Adrenal gland (tissue), 12 donors: Measurements from ENCODE around the gene STAT1. TPM values are rescaled to one million over a fixed set of nuclear protein-coding genes. Genes with fewer than 3 reads are reported as not detected.
A peak's percentile ranks its signal among the peaks of the same experiment; 100 is the strongest.

Source experiments
- DNase-seq, 7 donors: peaks; one replicate each; pipeline ENCODE4 v3.0.0-alpha.2; 2019 to 2020
- H3K27ac ChIP-seq, 5 donors: fragments of 200-600 bp; sonication (generic) in 4 of 5; 1 replicate in 3 of 5; 2 replicates in 2 of 5; pipeline versions ENCODE4 v1.5.1 to v1.8.0; 2016 to 2020; ENCODE audit warnings: mild to moderate bottlenecking in 1 of 5
- H3K27me3 ChIP-seq: fragments of 200-600 bp; 2 replicates; pipeline ENCODE4 v1.8.0; 2021
- H3K36me3 ChIP-seq, 2 donors: fragments of 200-600 bp; replicated peaks in 1 of 2; 1 replicate in 1 of 2; 2 replicates in 1 of 2; pipeline versions ENCODE4 v1.5.1 to v1.8.0; 2018 to 2022
- H3K4me1 ChIP-seq, 2 donors: fragments of 200-600 bp; replicated peaks in 1 of 2; 1 replicate in 1 of 2; 2 replicates in 1 of 2; pipeline versions ENCODE4 v1.5.1 to v1.8.0; 2018 to 2021
- H3K4me3 ChIP-seq, 4 donors: fragments of 200-600 bp; sonication (generic) in 3 of 4; one replicate each; pipeline ENCODE4 v1.5.1; 2016 to 2018
- H3K9me3 ChIP-seq, 3 donors: fragments of 200-600 bp; sonication (generic) in 1 of 3; replicated peaks in 1 of 3; 1 replicate in 2 of 3; 2 replicates in 1 of 3; pipeline versions ENCODE4 v1.5.1 to v1.8.0; 2016 to 2021
- POLR2A ChIP-seq, 2 donors: fragments of 450-650 bp; IDR thresholded peaks; one replicate each; pipeline ENCODE4 v1.6.1; 2017; ENCODE audit warnings: antibody characterized with exemption in 2 of 2, mild to moderate bottlenecking in 2 of 2, moderate library complexity in 1 of 2
- WGBS, 4 donors: extraction: QIAGEN DNeasy Blood & Tissue Kit in 2 of 4; methylation state at CpG; one replicate each; pipeline versions ENCODE4 v1.1.5 to v1.1.7; 2013 to 2017; 5-methylcytosine and 5-hydroxymethylcytosine counted together
- intact Hi-C, 2 donors: fragments of 100-400 bp; cut with DNase I; formaldehyde crosslinking; loops; one replicate each; pipeline versions ENCODE4 v1.14.1 to v1.15.0; 2022 to 2023
- polyA plus RNA-seq, 3 donors: library from polyadenylated mRNA; stranded (reverse); fragments of 200-250 nt in 2 of 3; fragments of 350-450 nt in 1 of 3; fragmentation: Illumina TruSeq in 1 of 3; extraction: RNeasy Lipid Tissue Mini Kit (QIAGEN cat#74804) in 1 of 3; gene quantifications; one replicate each; pipeline ENCODE4 v1.2.3, GENCODE V29; 2013 to 2014
- total RNA-seq, 9 donors: library from RNA; depleted of rRNA in 4 of 9; stranded (reverse); fragments of >200 nt in 4 of 9; fragments of 120-200 nt in 1 of 9; fragmentation: NEBNext Ultra II Directional in 1 of 9; extraction: Animal tissue kit (Norgen Biotek cat#: 25700) in 1 of 9; gene quantifications; one replicate each; pipeline versions ENCODE4 v1.1.0 to v1.2.4, GENCODE V29; 2013 to 2023
- TF ChIP-seq, protein P1 (sequence below), 6 experiments: fragments of 450-650 bp in 4 of 6; fragments of 200-600 bp in 2 of 6; sonication (generic) in 1 of 6; IDR thresholded peaks; 1 replicate in 5 of 6; 2 replicates in 1 of 6; pipeline versions ENCODE4 v1.5.1 to v1.8.0; 2016 to 2021; ENCODE audit warnings: antibody characterized with exemption in 6 of 6, mild to moderate bottlenecking in 2 of 6, moderate library complexity in 1 of 6
- donor health status: healthy with polysubstance abuse.
- donor health status: Bipolar disorder and iron deficiency.
- donor health status: DM: yes; HTN: yes; CAD: no.
- donor health status: DM: no; HTN: no; CAD: no.
- donor health status: DM: no; HTN: no; CAD: no.
- donor health status: DM: yes; HTN: yes; CAD: no.

The STAT1 gene
- total and polyA plus RNA-seq, 12 donors = 11.9 to 165 (median 75.6) TPM

DNA sequence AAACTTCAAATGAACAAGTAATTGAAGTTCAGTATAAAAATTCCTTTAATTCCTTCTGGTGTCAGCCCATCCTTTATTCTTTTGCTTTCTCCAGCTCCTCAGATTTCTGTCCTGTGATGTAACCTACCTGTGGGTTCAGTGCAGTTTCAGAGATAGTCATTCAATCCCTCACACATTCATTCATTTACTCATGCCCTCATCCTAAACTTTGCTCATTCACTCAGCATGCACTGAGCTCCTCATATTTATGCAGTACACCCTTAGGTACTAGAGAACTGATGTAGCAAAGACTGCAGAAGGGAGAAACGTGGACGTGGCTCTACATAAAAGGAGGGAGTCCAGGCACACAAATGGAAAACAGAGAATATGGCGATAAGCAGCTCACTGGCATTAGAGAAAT, 45.3 kb upstream of the STAT1 start:
- no peak overlapping the region for H3K4me3 ChIP-seq
- intact Hi-C loops = loop anchor here (10.0 kb wide), 2 partner anchors 95 to 465 kb away; partner anchors contain the start of gene STAT4 (in 1 of the 2)
- no peaks in the 10 kb centered on the region for H3K4me1 ChIP-seq
- no peak overlapping the region for H3K27ac ChIP-seq
- H3K36me3 ChIP-seq = no peaks in the 10 kb centered on the region
- H3K27me3 ChIP-seq = no peaks in the 10 kb centered on the region
- no peak for DNase-seq
- TF ChIP-seq, protein P1, sequence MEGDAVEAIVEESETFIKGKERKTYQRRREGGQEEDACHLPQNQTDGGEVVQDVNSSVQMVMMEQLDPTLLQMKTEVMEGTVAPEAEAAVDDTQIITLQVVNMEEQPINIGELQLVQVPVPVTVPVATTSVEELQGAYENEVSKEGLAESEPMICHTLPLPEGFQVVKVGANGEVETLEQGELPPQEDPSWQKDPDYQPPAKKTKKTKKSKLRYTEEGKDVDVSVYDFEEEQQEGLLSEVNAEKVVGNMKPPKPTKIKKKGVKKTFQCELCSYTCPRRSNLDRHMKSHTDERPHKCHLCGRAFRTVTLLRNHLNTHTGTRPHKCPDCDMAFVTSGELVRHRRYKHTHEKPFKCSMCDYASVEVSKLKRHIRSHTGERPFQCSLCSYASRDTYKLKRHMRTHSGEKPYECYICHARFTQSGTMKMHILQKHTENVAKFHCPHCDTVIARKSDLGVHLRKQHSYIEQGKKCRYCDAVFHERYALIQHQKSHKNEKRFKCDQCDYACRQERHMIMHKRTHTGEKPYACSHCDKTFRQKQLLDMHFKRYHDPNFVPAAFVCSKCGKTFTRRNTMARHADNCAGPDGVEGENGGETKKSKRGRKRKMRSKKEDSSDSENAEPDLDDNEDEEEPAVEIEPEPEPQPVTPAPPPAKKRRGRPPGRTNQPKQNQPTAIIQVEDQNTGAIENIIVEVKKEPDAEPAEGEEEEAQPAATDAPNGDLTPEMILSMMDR (IDR thresholded peaks at IDR 0.05) = no peak
- TF ChIP-seq POLR2A (IDR thresholded peaks at IDR 0.05) = no peak
- 63 to 79% (median 73%) methylated on average over 3 of the region's 3 CpGs for WGBS, 4 donors
- no peaks in the 10 kb centered on the region for H3K9me3 ChIP-seq

GRCh38 chr2:191056228-191056627, 42.3 kb upstream of the STAT1 start:
- intact Hi-C loops = loop anchor here (10.0 kb wide), 2 partner anchors 99 to 469 kb away; partner anchors contain the start of gene STAT4 (in 1 of the 2)
- no peak overlapping the region for H3K4me3 ChIP-seq
- H3K27ac ChIP-seq = no peak overlapping the region
- 61 to 81% (median 73%) methylated on average over 2 of the region's 2 CpGs for WGBS, 4 donors
- H3K4me1 ChIP-seq = peaks cover 0 to 9% of the 10 kb centered on the region in 2 donors
- no peaks in the 10 kb centered on the region for H3K27me3 ChIP-seq
- H3K9me3 ChIP-seq = no peaks in the 10 kb centered on the region
- TF ChIP-seq, protein P1 (IDR thresholded peaks at IDR 0.05) = no peak
- no peak for TF ChIP-seq POLR2A (IDR thresholded peaks at IDR 0.05)
- H3K36me3 ChIP-seq = no peaks in the 10 kb centered on the region
- no peak for DNase-seq

DNA sequence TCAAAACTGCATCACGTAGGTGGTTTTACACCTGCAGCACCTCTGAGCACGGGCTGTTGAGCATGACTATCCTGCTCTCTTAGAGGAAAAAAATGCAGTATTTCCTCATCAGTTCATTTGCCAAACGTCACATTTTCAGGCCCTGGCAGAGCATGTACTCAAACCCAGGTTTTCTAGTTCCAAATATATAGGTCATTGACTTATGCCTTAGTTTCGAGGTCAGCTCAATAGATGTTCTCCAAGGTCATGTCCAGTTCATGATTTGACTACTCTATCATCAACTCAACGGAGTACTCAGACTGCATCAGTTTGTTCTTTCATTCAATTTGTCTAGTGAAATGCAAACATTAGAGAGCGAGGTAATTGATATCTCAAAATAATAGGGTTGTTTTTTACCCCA, 39.3 kb upstream of the STAT1 start:
- 57 to 65% (median 63%) methylated on average over 6 of the region's 6 CpGs for whole genome bisulfite sequencing, 4 donors
- TF ChIP-seq, protein P1 (IDR thresholded peaks at IDR 0.05) = no peak
- no peak for TF ChIP-seq POLR2A (IDR thresholded peaks at IDR 0.05)
- Histone ChIP-seq H3K4me3 (no peak overlapping the region), H3K27ac (no peak overlapping the region), H3K27me3 (no peaks in the 10 kb centered on the region), H3K4me1 (peaks cover 0 to 9% of the 10 kb centered on the region in 2 donors), H3K9me3 (no peaks in the 10 kb centered on the region), H3K36me3 (no peaks in the 10 kb centered on the region)
- intact Hi-C loops = loop anchor here (5.0 to 10.0 kb wide), 3 partner anchors 102 to 472 kb away; partner anchors contain the start of gene STAT4 (in 1 of the 2)
- DNase-seq = no peak

DNA sequence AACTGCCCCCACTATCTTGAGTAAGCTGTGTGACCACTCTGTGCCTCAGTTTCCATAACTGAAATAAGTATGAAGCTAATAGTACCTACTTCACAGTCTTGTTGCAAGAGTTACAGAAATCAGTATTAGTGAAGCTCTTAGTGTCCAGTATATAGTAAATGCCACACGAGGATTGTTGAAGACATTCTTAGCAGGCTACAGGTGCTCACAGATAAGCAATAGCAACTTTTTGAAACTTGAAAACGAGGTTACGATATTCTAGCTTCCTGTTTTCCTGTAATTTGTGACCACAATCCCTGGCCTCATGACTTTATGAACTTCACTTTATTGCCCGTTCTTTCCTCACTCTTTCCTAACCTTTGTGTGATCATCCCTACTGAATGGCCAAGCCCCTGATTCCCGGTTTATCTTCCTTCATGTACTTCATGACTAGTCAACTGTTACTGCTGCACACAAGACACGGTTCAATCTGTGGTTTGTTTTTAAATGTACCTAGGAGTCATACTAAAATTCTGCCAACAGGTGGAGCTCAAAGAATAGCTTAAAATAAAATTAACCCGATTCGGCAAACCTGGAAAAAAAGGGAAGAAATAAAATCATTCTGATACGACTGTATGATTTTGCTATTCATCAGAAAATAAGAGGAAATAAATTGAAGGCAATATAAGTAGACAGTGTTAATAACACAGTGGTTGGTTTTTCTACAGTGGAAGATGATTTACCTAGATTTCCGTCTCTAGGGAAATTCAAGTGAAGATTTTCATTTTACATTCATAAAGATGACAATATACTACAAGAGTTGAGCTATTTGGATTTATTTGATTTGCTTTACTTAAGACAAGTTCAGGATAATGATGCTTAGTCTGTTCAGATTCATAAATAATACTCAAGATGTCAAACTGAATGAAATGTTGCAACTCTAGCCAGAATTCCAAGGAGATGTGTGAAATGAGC, 38.1 kb upstream of the STAT1 start:
- no peaks in the 10 kb centered on the region for H3K9me3 ChIP-seq
- TF ChIP-seq, protein P1 (IDR thresholded peaks at IDR 0.05) = peak; percentile 44 to 75 (median 66)
- no peak for TF ChIP-seq POLR2A (IDR thresholded peaks at IDR 0.05)
- no peak overlapping the region for H3K4me3 ChIP-seq
- H3K27me3 ChIP-seq = no peaks in the 10 kb centered on the region
- DNase-seq = no peak
- H3K4me1 ChIP-seq = peaks cover 0 to 9% of the 10 kb centered on the region in 2 donors
- H3K36me3 ChIP-seq = no peaks in the 10 kb centered on the region
- H3K27ac ChIP-seq = no peak overlapping the region
- 17 to 24% (median 19%) methylated on average over 10 of the region's 10 CpGs for whole genome bisulfite sequencing, 4 donors
- intact Hi-C loops = loop anchor here (5.0 to 10.0 kb wide), 3 partner anchors 103 to 473 kb away; partner anchors contain the start of gene STAT4 (in 1 of the 2)
